ENCODE data around the gene LRRC4C. TPM values are rescaled to one million over a fixed set of nuclear protein-coding genes. Genes with fewer than 3 reads are reported as not detected.

The LRRC4C gene
- total and polyA plus RNA-seq, 4 donors = 0.33 to 5.3 (median 0.43) TPM

- H3K27ac ChIP-seq (ENCODE audit: low read depth in 1 of 2, low read length in 1 of 2) = no peak overlapping the region
- no peaks in the 10 kb centered on the region for H3K9me3 ChIP-seq (ENCODE audit: control insufficient read depth in 4 of 4, insufficient read depth in 3 of 4, low read length in 3 of 4)
- H3K4me3 ChIP-seq = no peak overlapping the region
- DNase-seq = no peak
- no peaks in the 10 kb centered on the region for H3K27me3 ChIP-seq (ENCODE audit: control insufficient read depth in 3 of 3, insufficient read depth in 3 of 3, low read length in 2 of 3)
- no peak overlapping the region for H3K9ac ChIP-seq (ENCODE audit: insufficient read depth in 1 of 2, low read length in 2 of 2)
- ATAC-seq (ENCODE audit: insufficient read depth, low FRiP score) = no peak
- H3K36me3 ChIP-seq (ENCODE audit: control insufficient read depth in 4 of 4, insufficient read depth in 4 of 4, low read length in 4 of 4) = no peaks in the 10 kb centered on the region
- H3K4me1 ChIP-seq (ENCODE audit: control insufficient read depth in 5 of 5, insufficient read depth in 5 of 5, low read length in 5 of 5) = no peaks in the 10 kb centered on the region
- TF ChIP-seq CTCF (IDR thresholded peaks at IDR 0.05; ENCODE audit: control extremely low read depth, extremely low read depth) = no peak
- WGBS, 2 donors = 86 to 89% methylated on average over 3 of the region's 3 CpGs
These were observed 1083.1 kb downstream of the LRRC4C start for GRCh38 chr11:40376331-40376730.

GRCh38 chr11:40370821-40371616 lies 1088.4 kb downstream of the LRRC4C start:
- 86 to 87% methylated on average over 5 of the region's 5 CpGs for WGBS, 2 donors
- Histone ChIP-seq H3K9me3 (ENCODE audit: control insufficient read depth in 4 of 4, insufficient read depth in 3 of 4, low read length in 3 of 4) (no peaks in the 10 kb centered on the region), H3K4me3 (no peak overlapping the region), H3K27ac (ENCODE audit: low read depth in 1 of 2, low read length in 1 of 2) (no peak overlapping the region), H3K36me3 (ENCODE audit: control insufficient read depth in 4 of 4, insufficient read depth in 4 of 4, low read length in 4 of 4) (no peaks in the 10 kb centered on the region), H3K27me3 (ENCODE audit: control insufficient read depth in 3 of 3, insufficient read depth in 3 of 3, low read length in 2 of 3) (no peaks in the 10 kb centered on the region), H3K4me1 (ENCODE audit: control insufficient read depth in 5 of 5, insufficient read depth in 5 of 5, low read length in 5 of 5) (no peaks in the 10 kb centered on the region), H3K9ac (ENCODE audit: insufficient read depth in 1 of 2, low read length in 2 of 2) (no peak overlapping the region)
- no peak for ATAC-seq (ENCODE audit: insufficient read depth, low FRiP score)
- TF ChIP-seq CTCF (IDR thresholded peaks at IDR 0.05; ENCODE audit: control extremely low read depth, extremely low read depth) = no peak
- no peak for DNase-seq

GRCh38 chr11:40360206-40360798 lies 1099.2 kb downstream of the LRRC4C start:
- no peak for TF ChIP-seq CTCF (IDR thresholded peaks at IDR 0.05; ENCODE audit: control extremely low read depth, extremely low read depth)
- H3K27ac ChIP-seq (ENCODE audit: low read depth in 1 of 2, low read length in 1 of 2) = no peak overlapping the region
- ATAC-seq (ENCODE audit: insufficient read depth, low FRiP score) = no peak

More at GRCh38 chr11:40360206-40360798, 1099.2 kb downstream of the LRRC4C start:
- peaks cover 0 to 5% (median 0%) of the 10 kb centered on the region in 4 donors for H3K9me3 ChIP-seq (ENCODE audit: control insufficient read depth in 4 of 4, insufficient read depth in 3 of 4, low read length in 3 of 4)
- no peak overlapping the region for H3K9ac ChIP-seq (ENCODE audit: insufficient read depth in 1 of 2, low read length in 2 of 2)
- no peaks in the 10 kb centered on the region for H3K4me1 ChIP-seq (ENCODE audit: control insufficient read depth in 5 of 5, insufficient read depth in 5 of 5, low read length in 5 of 5)
- WGBS, 2 donors = 72 to 82% methylated on average over 5 of the region's 5 CpGs
- no peak for DNase-seq
- H3K36me3 ChIP-seq (ENCODE audit: control insufficient read depth in 4 of 4, insufficient read depth in 4 of 4, low read length in 4 of 4) = no peaks in the 10 kb centered on the region
- H3K4me3 ChIP-seq = no peak overlapping the region
- no peaks in the 10 kb centered on the region for H3K27me3 ChIP-seq (ENCODE audit: control insufficient read depth in 3 of 3, insufficient read depth in 3 of 3, low read length in 2 of 3)

Data from lung (tissue), 12 donors.